Neural progenitor cell (in vitro differentiated cells): ENCODE data around the gene ATRN.

Experiments
- CTCF ChIP-seq: fragments of 200-600 bp; sonication (generic); IDR thresholded peaks from 2 replicates; pipeline ENCODE4 v1.5.1; 2017; ENCODE audit warnings: antibody characterized with exemption, mild to moderate bottlenecking
- EZH2 ChIP-seq: fragments of 200-600 bp; sonication (generic); IDR thresholded peaks from 2 replicates; pipeline ENCODE4 v1.6.1; 2017; ENCODE audit warnings: antibody characterized with exemption, mild to moderate bottlenecking, moderate library complexity
- EZH2phosphoT487 ChIP-seq: fragments of 200-600 bp; sonication (generic); IDR thresholded peaks from 2 replicates; pipeline ENCODE4 v1.6.1; 2017; ENCODE audit warnings: antibody characterized with exemption

- TF ChIP-seq CTCF (no peak), EZH2phosphoT487 (no peak), EZH2 (no peak)
Measured at GRCh38 chr20:3565851-3566250, 95.0 kb downstream of the ATRN start.
